Heart right ventricle (tissue), 16 donors: Measurements from ENCODE around the gene MYH9. TPM values are rescaled to one million over a fixed set of nuclear protein-coding genes. Genes with fewer than 3 reads are reported as not detected.

Source experiments
- ATAC-seq, 8 donors: fragments of 200-7000 bp; cut with Tn5 transposase; one replicate each; pipeline ENCODE4 v1.9.1; 2020; ENCODE audit warnings: mild to moderate bottlenecking in 8 of 8, moderate library complexity in 8 of 8, moderate number of reproducible peaks in 1 of 8
- DNase-seq, 2 donors: peaks; one replicate each; pipeline ENCODE4 v3.0.0-alpha.2; 2020
- H3K27ac ChIP-seq, 10 donors: fragments of 200-600 bp; sonication (generic) in 2 of 10; one replicate each; pipeline versions ENCODE4 v1.5.0 to v1.8.0; 2020 to 2022; ENCODE audit warnings: mild to moderate bottlenecking in 3 of 10
- H3K27me3 ChIP-seq, 7 donors: fragments of 200-600 bp; one replicate each; pipeline ENCODE4 v1.8.0; 2021 to 2022; ENCODE audit warnings: mild to moderate bottlenecking in 2 of 7
- H3K36me3 ChIP-seq, 9 donors: fragments of 200-600 bp; sonication (generic) in 1 of 9; one replicate each; pipeline versions ENCODE4 v1.5.0 to v1.8.0; 2020 to 2022; ENCODE audit warnings: mild to moderate bottlenecking in 2 of 9
- H3K4me1 ChIP-seq, 9 donors: fragments of 200-600 bp; sonication (generic) in 1 of 9; one replicate each; pipeline versions ENCODE4 v1.5.0 to v1.8.0; 2020 to 2022; ENCODE audit warnings: mild to moderate bottlenecking in 4 of 9
- H3K4me3 ChIP-seq, 10 donors: fragments of 200-600 bp; sonication (generic) in 2 of 10; one replicate each; pipeline versions ENCODE4 v1.5.0 to v1.8.0; 2020 to 2022; ENCODE audit warnings: mild to moderate bottlenecking in 7 of 10, moderate library complexity in 2 of 10
- H3K9me3 ChIP-seq, 11 donors: fragments of 200-600 bp in 10 of 11; sonication (generic) in 2 of 11; one replicate each; pipeline versions ENCODE4 v1.5.0 to v1.8.0; 2013 to 2022; ENCODE audit warnings: mild to moderate bottlenecking in 2 of 11, control low read depth in 1 of 11, moderate library complexity in 1 of 11
- CTCF ChIP-seq, 9 donors: fragments of 200-600 bp; sonication (generic) in 2 of 9; IDR thresholded peaks; one replicate each; pipeline versions ENCODE4 v1.5.0 to v1.8.0; 2021 to 2022; ENCODE audit warnings: antibody characterized with exemption in 9 of 9, mild to moderate bottlenecking in 5 of 9, moderate library complexity in 1 of 9
- WGBS, 2 donors: extraction: QIAGEN DNeasy Blood & Tissue Kit; methylation state at CpG; one replicate each; pipeline ENCODE4 v1.1.7; 2013; ENCODE audit warnings: inconsistent platforms in 1 of 2; 5-methylcytosine and 5-hydroxymethylcytosine counted together
- intact Hi-C, 10 donors: fragments of 100-400 bp; cut with DNase I; formaldehyde crosslinking; loops; one replicate each; pipeline versions ENCODE4 v1.11.1 to v1.14.2; 2022
- polyA plus RNA-seq, 2 donors: library from polyadenylated mRNA; stranded (reverse); fragments of 200-250 nt; gene quantifications; one replicate each; pipeline ENCODE4 v1.2.3, GENCODE V29; 2013
- total RNA-seq, 10 donors: library from RNA; stranded (reverse); fragmentation: NEBNext Ultra II Directional in 3 of 10; extraction: Animal tissue kit (Norgen Biotek cat#: 25700) in 3 of 10; gene quantifications; one replicate each; pipeline versions ENCODE4 v1.2.1 to v1.2.4, GENCODE V29; 2021 to 2023
- donor health status: Arrhythmogenic right ventricular cardiomyopathy.
- donor health status: ischemic (EF 13 %, LVEDD 7.1; RV severe dilation, severe dysfunction).
- donor health status: healthy with polysubstance abuse.
- donor health status: DM: no; HTN: yes; CAD: no.
- donor health status: DM: no; HTN: no; CAD: no.
- donor health status: ischemic (EF 25% LVEDD 6.9; RV normal size, moderate dysfunction).
- donor health status: ischemic (EF 25% LVEDD 5.7; RV mildly dilated, moderate dysfunction).
- donor health status: healthy.
- donor health status: DM: yes; HTN: yes; CAD: no.
- donor health status: Ischemic cardiomyopathy.
- donor health status: ischemic (EF 35%, LVEDD 5.7; RV mildly dilated, moderate dysfunction).
- donor health status: nonischemic (EF 11% LVEDD 7.7; RV severe dilation, severe dysfunction).
- donor health status: DM: yes; HTN: yes; CAD: no.
- donor health status: PGD.
- donor health status: ischemic (EF 29% LVEDD 5.4; RV normal size, mild dysfunction).
- donor health status: nonischemic (EF 23%, LVEDD 6.1; RV moderate dilation, normal function).

MYH9 gene
- total and polyA plus RNA-seq, 12 donors: 132 to 345 (median 189) TPM

GRCh38 chr22:36288571-36289405 is 99.0 kb downstream of the MYH9 start:
- no peak for ATAC-seq
- no peak for DNase-seq
- Histone ChIP-seq H3K36me3 (peaks cover 34 to 98% (median 82%) of the 10 kb centered on the region in 9 donors), H3K27me3 (no peaks in the 10 kb centered on the region), H3K9me3 (no peaks in the 10 kb centered on the region), H3K4me3 (no peak overlapping the region), H3K27ac (peak overlapping the region in 1 of 10 donors; percentile 26), H3K4me1 (peaks cover 0 to 24% (median 13%) of the 10 kb centered on the region in 9 donors)
- WGBS, 2 donors: 87 to 91% methylated on average over 33 of the region's 33 CpGs
- intact Hi-C loops: no loop called here
- TF ChIP-seq CTCF (IDR thresholded peaks at IDR 0.05): no peak

- H3K27me3 ChIP-seq: no peaks in the 10 kb centered on the region
- peaks cover 0 to 24% (median 13%) of the 10 kb centered on the region in 9 donors for H3K4me1 ChIP-seq
- intact Hi-C loops: no loop called here
- H3K9me3 ChIP-seq: no peaks in the 10 kb centered on the region
- no peak for ATAC-seq
- H3K27ac ChIP-seq: no peak overlapping the region
- H3K4me3 ChIP-seq: no peak overlapping the region
- no peak for DNase-seq
- H3K36me3 ChIP-seq: peaks cover 31 to 98% (median 80%) of the 10 kb centered on the region in 9 donors
- 91 to 92% methylated on average over 20 of the region's 20 CpGs for WGBS, 2 donors
- TF ChIP-seq CTCF (IDR thresholded peaks at IDR 0.05): no peak
Observed at GRCh38 chr22:36287881-36288515, 99.8 kb downstream of the MYH9 start.

- Histone ChIP-seq H3K4me1 (peaks cover 0 to 32% (median 13%) of the 10 kb centered on the region in 9 donors), H3K4me3 (no peak overlapping the region), H3K9me3 (no peaks in the 10 kb centered on the region), H3K27me3 (no peaks in the 10 kb centered on the region), H3K27ac (peak overlapping the region in 9 of 10 donors; percentile 31 to 73 (median 67)), H3K36me3 (peaks cover 22 to 98% (median 82%) of the 10 kb centered on the region in 9 donors)
- 54 to 58% methylated on average over 28 of the region's 28 CpGs for WGBS, 2 donors
- peak; percentile 71 to 95 (median 92) for TF ChIP-seq CTCF (IDR thresholded peaks at IDR 0.05)
- peak; percentile 78 to 89 (median 86) for ATAC-seq
- intact Hi-C loops: no loop called here
- DNase-seq: peak; percentile 72 to 79
Observed at GRCh38 chr22:36286096-36286957, 101.4 kb downstream of the MYH9 start.

GRCh38 chr22:36285545-36285944 is 102.2 kb downstream of the MYH9 start:
- 81% methylated on average over 21 of the region's 21 CpGs for WGBS, 2 donors
- intact Hi-C loops: no loop called here
- H3K27me3 ChIP-seq: no peaks in the 10 kb centered on the region
- no peak for TF ChIP-seq CTCF (IDR thresholded peaks at IDR 0.05)
- H3K4me3 ChIP-seq: no peak overlapping the region
- H3K4me1 ChIP-seq: peaks cover 0 to 32% (median 13%) of the 10 kb centered on the region in 9 donors
- H3K27ac ChIP-seq: peak overlapping the region in 9 of 10 donors; percentile 31 to 73 (median 67)
- H3K36me3 ChIP-seq: peaks cover 22 to 100% (median 88%) of the 10 kb centered on the region in 9 donors
- DNase-seq (no peak), ATAC-seq (peak in 3 of 8 donors; percentile 1 to 7 (median 2))
- no peaks in the 10 kb centered on the region for H3K9me3 ChIP-seq
